ENCODE data around the gene CCDC174.

CCDC174 gene

GRCh38 chr3:14660942-14661341, 9.4 kb downstream of the CCDC174 start:
- Histone ChIP-seq H3K4me3 (ENCODE audit: low read length) (no peak overlapping the region), H3F3A (ENCODE audit: control insufficient read depth, insufficient read depth) (no peaks in the 10 kb centered on the region), H3K9me3 (ENCODE audit: control insufficient read depth, insufficient read depth, low read length) (no peaks in the 10 kb centered on the region), H3K9me2 (replicated peaks; ENCODE audit: control insufficient read depth, low read length) (no peaks in the 10 kb centered on the region), H3K79me2 (ENCODE audit: control insufficient read depth, low read length) (no peaks in the 10 kb centered on the region), H3K36me3 (ENCODE audit: control insufficient read depth, low read length) (peaks cover 96% of the 10 kb centered on the region), H4K20me1 (ENCODE audit: control insufficient read depth, insufficient read depth, low read depth, low read length) (no peaks in the 10 kb centered on the region), H3K27me3 (ENCODE audit: control insufficient read depth, low read length) (no peaks in the 10 kb centered on the region), H3K27ac (ENCODE audit: low read depth, low read length) (no peak overlapping the region), H3K4me1 (ENCODE audit: control insufficient read depth, low read length) (no peaks in the 10 kb centered on the region), H3K4me2 (ENCODE audit: low read length) (no peak overlapping the region)
- TF ChIP-seq CTCF (IDR thresholded peaks at IDR 0.05; ENCODE audit: low read depth, low read length, poor library complexity, severe bottlenecking): no peak
- TF ChIP-seq EZH2phosphoT487 (IDR thresholded peaks at IDR 0.05; ENCODE audit: borderline replicate concordance, low read length): no peak

GRCh38 chr3:14663396-14664135, 12.0 kb downstream of the CCDC174 start:
- no peak overlapping the region for H3K4me2 ChIP-seq (ENCODE audit: low read length)
- H3K9me3 ChIP-seq (ENCODE audit: control insufficient read depth, insufficient read depth, low read length): no peaks in the 10 kb centered on the region
- H3K79me2 ChIP-seq (ENCODE audit: control insufficient read depth, low read length): no peaks in the 10 kb centered on the region
- TF ChIP-seq EZH2phosphoT487 (IDR thresholded peaks at IDR 0.05; ENCODE audit: borderline replicate concordance, low read length) (no peak), CTCF (IDR thresholded peaks at IDR 0.05; ENCODE audit: low read depth, low read length, poor library complexity, severe bottlenecking) (no peak)
- no peaks in the 10 kb centered on the region for H4K20me1 ChIP-seq (ENCODE audit: control insufficient read depth, insufficient read depth, low read depth, low read length)
- no peaks in the 10 kb centered on the region for H3K9me2 ChIP-seq (replicated peaks; ENCODE audit: control insufficient read depth, low read length)
- no peak overlapping the region for H3K27ac ChIP-seq (ENCODE audit: low read depth, low read length)
- no peaks in the 10 kb centered on the region for H3K4me1 ChIP-seq (ENCODE audit: control insufficient read depth, low read length)
- H3K36me3 ChIP-seq (ENCODE audit: control insufficient read depth, low read length): peaks cover 94% of the 10 kb centered on the region
- H3K4me3 ChIP-seq (ENCODE audit: low read length): no peak overlapping the region
- no peaks in the 10 kb centered on the region for H3K27me3 ChIP-seq (ENCODE audit: control insufficient read depth, low read length)
- H3F3A ChIP-seq (ENCODE audit: control insufficient read depth, insufficient read depth): no peaks in the 10 kb centered on the region

- Histone ChIP-seq H3K4me3 (ENCODE audit: low read length) (no peak overlapping the region), H4K20me1 (ENCODE audit: control insufficient read depth, insufficient read depth, low read depth, low read length) (no peaks in the 10 kb centered on the region), H3K79me2 (ENCODE audit: control insufficient read depth, low read length) (no peaks in the 10 kb centered on the region), H3K4me2 (ENCODE audit: low read length) (no peak overlapping the region), H3K27me3 (ENCODE audit: control insufficient read depth, low read length) (no peaks in the 10 kb centered on the region), H3K9me2 (replicated peaks; ENCODE audit: control insufficient read depth, low read length) (no peaks in the 10 kb centered on the region), H3F3A (ENCODE audit: control insufficient read depth, insufficient read depth) (no peaks in the 10 kb centered on the region), H3K36me3 (ENCODE audit: control insufficient read depth, low read length) (peaks cover 94% of the 10 kb centered on the region), H3K27ac (ENCODE audit: low read depth, low read length) (no peak overlapping the region), H3K9me3 (ENCODE audit: control insufficient read depth, insufficient read depth, low read length) (no peaks in the 10 kb centered on the region), H3K4me1 (ENCODE audit: control insufficient read depth, low read length) (no peaks in the 10 kb centered on the region)
- TF ChIP-seq CTCF (IDR thresholded peaks at IDR 0.05; ENCODE audit: low read depth, low read length, poor library complexity, severe bottlenecking) (no peak), EZH2phosphoT487 (IDR thresholded peaks at IDR 0.05; ENCODE audit: borderline replicate concordance, low read length) (no peak)
Observed at GRCh38 chr3:14664170-14664569, 12.6 kb downstream of the CCDC174 start.
